HepG2 (cell line): Measurements from ENCODE around the gene TBX6. TPM values are rescaled to one million over a fixed set of nuclear protein-coding genes. Genes with fewer than 3 reads are reported as not detected.

Experiments used
- ARHGAP35 ChIP-seq: sonication (generic); formaldehyde crosslinking; IDR thresholded peaks from 2 replicates; pipeline ENCODE4 v1.9.0; 2022; ENCODE audit warnings: mild to moderate bottlenecking, inconsistent platforms, moderate library complexity, missing genetic modification reagents, borderline replicate concordance
- ATF7 ChIP-seq, 2 experiments: fragments of 450-650 bp in 1 of 2; sonication (generic) in 1 of 2; formaldehyde crosslinking in 1 of 2; IDR thresholded peaks; 2 replicates each; pipeline versions ENCODE4 v1.4.0 to v1.6.1; 2016 to 2020; ENCODE audit warnings: antibody characterized with exemption in 1 of 2, mild to moderate bottlenecking in 1 of 2, missing genetic modification reagents in 1 of 2
- ELK4 ChIP-seq: sonication (generic); formaldehyde crosslinking; IDR thresholded peaks from 2 replicates; pipeline ENCODE4 v1.9.0; 2021; ENCODE audit warnings: missing genetic modification reagents, borderline replicate concordance
- FUBP1 ChIP-seq: sonication (generic); formaldehyde crosslinking; IDR thresholded peaks from 2 replicates; pipeline ENCODE4 v1.5.1; 2020; ENCODE audit warnings: missing genetic modification reagents, mild to moderate bottlenecking, borderline replicate concordance
- MXI1 ChIP-seq: IDR thresholded peaks from 3 replicates; pipeline ENCODE4 v1.6.1; 2012; ENCODE audit warnings: low read depth, low read length, inconsistent platforms, borderline replicate concordance
- NCOA2 ChIP-seq: sonication (generic); formaldehyde crosslinking; IDR thresholded peaks from 2 replicates; pipeline ENCODE4 v1.8.0; 2022; ENCODE audit warnings: inconsistent platforms
- NR0B2 ChIP-seq: sonication (generic); formaldehyde crosslinking; IDR thresholded peaks from 2 replicates; pipeline ENCODE4 v1.4.0; 2020; ENCODE audit warnings: mild to moderate bottlenecking, missing genetic modification reagents
- NR2F2 ChIP-seq: IDR thresholded peaks from 2 replicates; pipeline ENCODE4 v1.6.1; 2012; ENCODE audit warnings: low read depth, inconsistent platforms, borderline replicate concordance
- PBX3 ChIP-seq: sonication (generic); formaldehyde crosslinking; IDR thresholded peaks from 2 replicates; pipeline ENCODE4 v1.8.1; 2023; ENCODE audit warnings: missing genetic modification reagents, inconsistent platforms, borderline replicate concordance
- POGZ ChIP-seq: sonication (generic); formaldehyde crosslinking; IDR thresholded peaks from 2 replicates; pipeline ENCODE4 v1.4.0; 2020; ENCODE audit warnings: mild to moderate bottlenecking, missing genetic modification reagents
- POLR2G ChIP-seq: fragments of 200-400 bp; formaldehyde crosslinking; IDR thresholded peaks from 2 replicates; pipeline ENCODE4 v1.6.1; 2018; ENCODE audit warnings: mild to moderate bottlenecking, low read depth, low read length, moderate library complexity
- RARA ChIP-seq: IDR thresholded peaks from 2 replicates; pipeline ENCODE4 v1.6.1; 2016; ENCODE audit warnings: missing genetic modification reagents, missing compliant biosample characterization
- REPIN1 ChIP-seq: sonication (generic); formaldehyde crosslinking; IDR thresholded peaks from 2 replicates; pipeline ENCODE4 v1.8.0; 2022; ENCODE audit warnings: missing genetic modification reagents, low read depth, mild to moderate bottlenecking, borderline replicate concordance
- RNF2 ChIP-seq: fragments of 450-650 bp; conservative IDR thresholded peaks from 2 replicates; pipeline ENCODE4 v1.6.1; 2016; ENCODE audit warnings: low read depth
- SIN3B ChIP-seq: fragments of 150-350 bp; IDR thresholded peaks from 2 replicates; pipeline ENCODE4 v1.6.1; 2014; ENCODE audit warnings: low read length
- SMAD1 ChIP-seq: sonication (generic); formaldehyde crosslinking; IDR thresholded peaks from 2 replicates; pipeline ENCODE4 v1.4.0; 2020; ENCODE audit warnings: missing genetic modification reagents, low read depth, mild to moderate bottlenecking, borderline replicate concordance
- SNAI1 ChIP-seq: sonication (generic); formaldehyde crosslinking; IDR thresholded peaks from 2 replicates; pipeline ENCODE4 v1.5.0; 2020; ENCODE audit warnings: mild to moderate bottlenecking, missing genetic modification reagents, borderline replicate concordance
- ZBTB7B ChIP-seq: sonication (generic); formaldehyde crosslinking; IDR thresholded peaks from 2 replicates; pipeline ENCODE4 v1.4.0; 2020; ENCODE audit warnings: missing genetic modification reagents
- ZFP82 ChIP-seq: sonication (generic); formaldehyde crosslinking; IDR thresholded peaks from 2 replicates; pipeline ENCODE4 v1.5.1; 2020; ENCODE audit warnings: mild to moderate bottlenecking, missing genetic modification reagents, borderline replicate concordance
- ZFP90 ChIP-seq: sonication (generic); formaldehyde crosslinking; IDR thresholded peaks from 2 replicates; pipeline ENCODE4 v1.8.0; 2022; ENCODE audit warnings: missing genetic modification reagents, mild to moderate bottlenecking, inconsistent platforms, borderline replicate concordance
- ZNF350 ChIP-seq: sonication (generic); formaldehyde crosslinking; IDR thresholded peaks from 2 replicates; pipeline ENCODE4 v1.4.0; 2020; ENCODE audit warnings: mild to moderate bottlenecking, low read depth, missing genetic modification reagents, borderline replicate concordance
- ZNF530 ChIP-seq: sonication (generic); formaldehyde crosslinking; IDR thresholded peaks from 2 replicates; pipeline ENCODE4 v1.5.0; 2020; ENCODE audit warnings: low read depth, mild to moderate bottlenecking, missing genetic modification reagents
- ZNF564 ChIP-seq: sonication (generic); formaldehyde crosslinking; IDR thresholded peaks from 2 replicates; pipeline ENCODE4 v1.8.1; 2023; ENCODE audit warnings: mild to moderate bottlenecking, missing genetic modification reagents
- ZNF761 ChIP-seq: sonication (generic); formaldehyde crosslinking; conservative IDR thresholded peaks from 2 replicates; pipeline ENCODE4 v1.4.0; 2020; ENCODE audit warnings: mild to moderate bottlenecking, missing genetic modification reagents
- polyA plus RNA-seq, 8 experiments: library from polyadenylated mRNA; depleted of rRNA in 3 of 8; stranded (reverse) in 7 of 8; unstranded in 1 of 8; fragments of >200 nt; fragmentation: Illumina TruSeq in 4 of 8; extraction: Trizol in 4 of 8; gene quantifications; 2 replicates each; pipeline versions ENCODE4 v1.2.1 to v1.2.3, GENCODE V29; 2011 to 2016; ENCODE audit warnings: low read depth in 4 of 8, missing spikeins in 1 of 8, mixed read lengths in 1 of 8; ENCODE audit not compliant: insufficient read depth in 1 of 8
- total RNA-seq, 5 experiments: library from RNA; depleted of rRNA; stranded (reverse); fragments of >200 nt; fragmentation: Illumina TruSeq; extraction: Trizol; gene quantifications; 2 replicates each; pipeline ENCODE4 v1.2.3, GENCODE V29; 2016; ENCODE audit warnings: low read depth in 1 of 5

The TBX6 gene
- total and polyA plus RNA-seq, 2 of the 13 experiments (the other 11 are each of a cell fraction or from before 2014, with no cell fraction given) = 0.24 to 0.42 TPM

GRCh38 chr16:30112197-30113030 is 20.7 kb upstream of the TBX6 start (continued):
- TF ChIP-seq ZFP82 (CRISPR knock-in tag) = no peak
- peak; percentile 48 for TF ChIP-seq NR0B2 (CRISPR knock-in tag)
- 0 out of 2 replicates have a peak, but pooled peaks have one; percentile 23 for TF ChIP-seq POLR2G
- peak; percentile 35; the same call in 1 of the 2 replicates for TF ChIP-seq REPIN1 (CRISPR knock-in tag)
- TF ChIP-seq NCOA2 (CRISPR knock-in tag) = peak; percentile 55
- TF ChIP-seq ELK4 (CRISPR knock-in tag) = no peak
- TF ChIP-seq NR2F2 = peak; percentile 45; the same call in 1 of the 2 replicates
- TF ChIP-seq SIN3B = no peak
- peak; percentile 54; the same call in 1 of the 3 replicates for TF ChIP-seq MXI1
- TF ChIP-seq PBX3 (CRISPR knock-in tag) = no peak
- peak; percentile 86 for TF ChIP-seq SMAD1
- TF ChIP-seq ZFP90 (CRISPR knock-in tag) = peak; percentile 70; the same call in 1 of the 2 replicates
- TF ChIP-seq RARA (CRISPR knock-in tag) = peak; percentile 43
- TF ChIP-seq ATF7 (IDR thresholded peaks at IDR 0.05) = no peak
- TF ChIP-seq ATF7 (CRISPR knock-in tag; IDR thresholded peaks at IDR 0.05) = peak; percentile 69; the same call in 1 of the 2 replicates
- peak; percentile 97 for TF ChIP-seq ZNF350 (CRISPR knock-in tag)
- TF ChIP-seq ZNF761 = peak; percentile 86; the same call in 1 of the 2 replicates
- 0 out of 2 replicates have a peak, but pooled peaks have one; percentile 61 for TF ChIP-seq FUBP1
- TF ChIP-seq ZNF564 (CRISPR knock-in tag) = 0 out of 2 replicates have a peak, but pooled peaks have one; percentile 34
- peak; percentile 72 for TF ChIP-seq ZBTB7B (CRISPR knock-in tag)
- peak; percentile 87; the same call in 1 of the 2 replicates for TF ChIP-seq RNF2
- no peak; the same call in 1 of the 2 replicates for TF ChIP-seq ARHGAP35 (CRISPR knock-in tag)
- TF ChIP-seq SNAI1 (CRISPR knock-in tag) = no peak; the same call in 1 of the 2 replicates
- peak; percentile 83 for TF ChIP-seq POGZ (CRISPR knock-in tag)
- TF ChIP-seq ZNF530 (CRISPR knock-in tag) = peak; percentile 89; the same call in 1 of the 2 replicates
